ENCODE data around the gene PRPF6. TPM values are rescaled to one million over a fixed set of nuclear protein-coding genes. Genes with fewer than 3 reads are reported as not detected.
A peak's percentile ranks its signal among the peaks of the same experiment; 100 is the strongest.

Gene PRPF6
- total RNA-seq, 1 donor from 2014 or later, result 79.6 TPM

DNA sequence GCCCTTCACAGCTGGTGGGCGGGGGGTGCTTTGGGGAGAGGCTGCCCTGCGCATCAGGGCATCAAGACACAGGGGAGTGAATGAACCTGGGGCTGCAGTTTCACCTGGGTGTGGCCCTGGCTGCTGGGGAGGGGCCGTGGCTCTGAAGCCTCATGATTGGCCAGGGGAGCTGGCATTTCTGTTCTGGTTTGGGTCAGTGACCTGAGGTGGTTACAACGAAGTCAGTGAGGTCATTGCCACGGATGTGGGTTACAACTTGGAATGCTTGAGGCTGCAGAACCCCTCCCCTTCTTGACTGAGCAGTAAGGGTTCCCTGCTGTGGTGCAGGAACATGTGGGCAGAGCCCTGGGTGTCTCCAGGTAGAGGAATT lies 85.0 kb downstream of the PRPF6 start:
- no peak for DNase-seq

GRCh38 chr20:64067005-64067632 lies 86.2 kb downstream of the PRPF6 start:
- no peak for DNase-seq

DNA sequence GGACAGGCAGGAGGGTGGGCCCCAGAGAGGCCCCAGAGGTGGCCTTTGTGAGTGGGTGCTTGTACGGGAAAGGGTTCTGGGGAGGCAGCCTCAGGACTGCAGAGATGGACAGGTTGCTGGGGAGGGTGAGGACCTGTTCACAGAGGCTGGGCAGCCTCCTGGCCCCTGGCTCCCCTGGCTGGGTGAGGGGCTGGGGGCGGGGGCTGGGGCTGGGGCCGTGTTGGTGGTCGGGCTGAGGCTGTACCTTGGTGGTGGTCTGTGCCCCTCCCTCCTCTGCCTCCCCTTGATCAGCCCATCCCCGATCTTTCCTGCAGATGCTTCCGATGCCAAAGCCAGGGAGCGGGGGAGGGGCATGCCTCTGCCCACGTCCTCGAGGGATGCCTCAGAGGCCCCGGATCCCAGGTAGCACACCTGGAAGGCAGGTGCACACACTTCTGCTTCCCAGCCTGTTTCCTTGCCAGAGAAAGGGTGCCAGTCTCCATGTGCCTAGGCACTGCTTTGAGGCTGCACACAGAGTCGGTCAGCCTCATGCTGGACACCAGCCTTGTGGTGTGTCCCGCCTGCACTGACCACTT lies 86.9 kb downstream of the PRPF6 start:
- DNase-seq, result no peak

- DNase-seq, result no peak
Observed at GRCh38 chr20:64068386-64069208, 87.7 kb downstream of the PRPF6 start.

- DNase-seq, result no peak
Observed at GRCh38 chr20:64069209-64069613, 88.3 kb downstream of the PRPF6 start.

DNA sequence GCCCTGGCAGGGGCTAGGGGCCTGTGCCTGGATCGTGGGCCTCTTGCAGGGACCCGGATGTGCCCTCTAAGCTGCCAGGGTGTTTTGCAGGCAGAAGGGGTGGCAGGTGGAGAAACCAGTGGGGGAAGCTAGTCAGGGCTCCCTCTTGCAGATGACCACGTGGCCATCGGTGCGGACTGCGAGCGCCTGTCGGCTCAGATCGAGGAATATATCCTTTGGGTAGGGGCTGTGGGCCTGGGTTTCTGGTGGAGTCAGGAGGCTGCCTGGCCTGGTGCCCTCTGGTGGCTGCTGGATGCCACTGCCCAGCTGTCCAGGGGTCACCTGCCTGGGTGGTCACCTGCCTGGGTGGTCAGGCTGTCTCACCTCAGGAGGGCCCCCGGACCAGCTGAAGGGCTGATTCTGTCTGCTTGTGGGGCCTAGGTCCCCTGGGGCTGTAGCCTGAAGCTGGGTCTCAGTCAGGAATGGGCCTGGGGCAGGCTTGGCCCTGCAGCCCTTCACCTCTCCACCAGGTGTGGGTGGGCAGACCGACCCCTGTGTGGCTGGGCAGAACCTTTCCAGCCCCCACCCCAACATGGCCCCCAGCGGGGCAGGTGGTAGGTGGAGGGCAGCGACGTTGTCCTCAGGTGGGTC lies 88.8 kb downstream of the PRPF6 start:
- DNase-seq, result peak; percentile 68

- no peak for DNase-seq
Observed at GRCh38 chr20:64070244-64070993, 89.5 kb downstream of the PRPF6 start.

GRCh38 chr20:64071341-64072332 lies 90.7 kb downstream of the PRPF6 start:
- DNase-seq, result no peak

DNA sequence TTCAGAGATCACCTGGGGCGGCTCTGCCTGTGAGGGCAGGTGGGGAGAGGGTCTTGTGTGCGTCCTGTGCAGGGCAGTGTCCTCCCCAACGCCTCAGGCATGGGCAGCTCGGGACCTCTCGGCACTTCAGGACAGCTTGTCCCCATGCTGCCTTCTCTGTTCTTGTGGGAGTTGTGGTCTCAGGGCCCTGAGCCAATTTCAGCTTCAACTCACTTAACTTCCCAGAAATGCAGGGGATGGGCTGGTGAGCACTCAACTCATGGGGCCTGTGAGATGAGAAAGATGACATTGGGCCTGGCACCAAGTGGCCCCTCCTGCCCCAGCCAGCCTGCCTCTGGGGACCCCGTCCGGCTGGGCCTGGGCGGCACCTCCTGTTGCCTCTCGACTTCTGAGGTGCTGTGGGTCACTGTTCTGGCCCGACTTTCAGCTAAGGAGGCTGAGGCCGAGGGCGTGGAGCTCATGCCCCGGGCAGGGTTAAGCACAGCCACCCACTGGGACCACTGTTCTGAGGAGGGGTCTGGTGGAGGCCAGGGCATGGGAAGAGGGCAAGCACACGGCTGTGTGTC lies 91.6 kb downstream of the PRPF6 start:
- no peak for DNase-seq

DNA sequence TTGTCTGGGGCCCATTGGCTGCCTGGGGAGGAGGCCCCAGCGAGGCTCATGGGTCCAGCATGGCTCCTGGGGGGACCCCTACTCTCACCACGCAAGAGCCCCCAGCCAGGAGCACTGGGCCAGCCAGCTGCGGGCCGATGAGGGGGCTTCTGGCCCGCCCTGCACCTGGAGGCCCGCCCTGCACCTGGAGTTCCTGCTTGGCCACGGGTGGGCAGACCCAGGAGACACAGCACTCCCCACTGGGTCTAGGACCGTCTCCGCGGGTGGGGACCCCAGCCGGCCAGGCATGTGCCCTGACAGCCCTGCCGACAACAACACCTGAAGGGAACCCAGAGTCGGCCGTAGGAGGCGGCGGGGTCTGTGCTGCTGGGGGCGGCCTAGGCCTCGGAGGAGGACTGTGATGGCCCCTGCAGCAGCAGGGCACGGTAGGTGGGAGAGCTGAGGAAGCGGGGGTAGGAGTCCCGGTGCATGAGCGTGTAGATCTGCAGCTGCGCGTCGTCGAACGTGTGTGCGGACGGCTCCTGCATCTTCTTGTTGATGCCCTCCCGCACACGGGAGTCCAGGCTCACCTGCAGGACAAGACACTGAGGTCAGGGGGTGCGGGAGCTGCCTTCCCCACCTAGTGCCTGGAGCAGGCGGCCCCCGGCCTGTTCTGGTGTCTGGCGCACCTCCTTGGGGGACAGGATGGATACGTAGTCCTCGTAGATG lies 92.7 kb downstream of the PRPF6 start:
- DNase-seq, result no peak

- DNase-seq, result no peak
Observed at GRCh38 chr20:64074184-64074789, 93.4 kb downstream of the PRPF6 start.

DNA sequence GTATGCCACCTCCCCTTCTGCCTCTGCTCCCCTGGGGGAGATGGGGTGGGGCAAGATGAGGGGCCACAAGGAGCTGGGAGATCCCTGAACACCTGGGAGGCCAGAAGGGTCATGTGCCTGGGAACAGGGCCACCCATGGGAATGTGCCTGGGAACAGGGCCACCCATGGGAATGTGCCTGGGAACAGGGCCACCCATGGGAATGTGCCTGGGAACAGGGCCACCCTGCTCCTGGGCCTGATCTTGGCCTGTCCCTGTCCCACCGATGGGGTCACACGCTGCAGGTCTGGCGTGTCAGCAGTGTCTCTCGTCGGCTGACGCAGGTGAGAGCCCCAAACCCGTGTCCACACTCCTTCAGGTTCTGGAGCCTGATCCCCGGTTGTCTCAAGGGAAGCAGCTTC lies 94.0 kb downstream of the PRPF6 start:
- no peak for DNase-seq

GRCh38 chr20:64075556-64075955 lies 94.6 kb downstream of the PRPF6 start:
- no peak for DNase-seq

DNA sequence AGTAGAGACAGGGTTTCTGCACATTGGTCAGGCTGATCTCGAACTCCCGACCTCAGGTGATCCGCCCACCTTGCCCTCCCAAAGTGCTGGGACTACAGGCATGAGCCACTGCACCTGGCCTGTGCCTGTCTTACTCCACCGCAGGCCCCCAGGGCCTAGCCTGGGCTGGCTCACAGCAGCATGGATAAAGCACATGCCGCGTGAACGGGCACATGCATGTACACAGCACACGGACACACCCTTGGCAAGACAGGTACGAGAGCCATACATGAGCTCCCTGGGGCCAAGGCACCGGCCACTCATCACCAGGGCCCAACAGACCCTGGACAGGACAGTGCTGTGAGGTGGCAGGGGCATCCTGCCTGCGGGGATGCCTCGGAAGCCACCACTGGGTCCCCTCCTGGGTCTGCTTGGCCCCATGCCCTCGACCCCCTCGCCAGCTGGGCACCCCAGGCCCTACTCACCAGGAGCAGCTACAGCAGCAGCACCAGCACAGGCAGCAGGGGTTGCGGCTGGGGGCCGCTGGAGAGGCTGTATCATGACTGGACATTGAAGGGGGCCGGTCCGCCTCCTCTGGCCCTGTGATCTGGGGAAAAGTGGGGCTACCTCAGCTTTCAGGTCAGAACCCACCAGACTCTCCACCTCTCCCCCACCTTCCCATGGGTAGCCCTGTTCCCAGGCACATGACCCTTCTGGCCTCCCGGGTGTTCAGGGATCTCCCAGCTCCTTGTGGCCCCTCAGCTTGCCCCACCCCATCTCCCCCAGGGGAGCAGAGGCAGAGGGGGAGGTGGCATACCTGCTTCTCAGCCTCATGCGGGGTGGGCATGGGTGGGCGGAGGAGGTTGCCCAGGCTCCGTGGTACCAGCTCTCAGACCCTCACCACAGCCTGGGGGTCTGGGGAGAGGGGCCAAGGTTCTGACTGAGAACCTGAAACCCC lies 95.4 kb downstream of the PRPF6 start:
- DNase-seq, result no peak

GRCh38 chr20:64077094-64077493 lies 96.2 kb downstream of the PRPF6 start:
- no peak for DNase-seq

- DNase-seq, result no peak
Observed at GRCh38 chr20:64077541-64077875, 96.6 kb downstream of the PRPF6 start.

DNA sequence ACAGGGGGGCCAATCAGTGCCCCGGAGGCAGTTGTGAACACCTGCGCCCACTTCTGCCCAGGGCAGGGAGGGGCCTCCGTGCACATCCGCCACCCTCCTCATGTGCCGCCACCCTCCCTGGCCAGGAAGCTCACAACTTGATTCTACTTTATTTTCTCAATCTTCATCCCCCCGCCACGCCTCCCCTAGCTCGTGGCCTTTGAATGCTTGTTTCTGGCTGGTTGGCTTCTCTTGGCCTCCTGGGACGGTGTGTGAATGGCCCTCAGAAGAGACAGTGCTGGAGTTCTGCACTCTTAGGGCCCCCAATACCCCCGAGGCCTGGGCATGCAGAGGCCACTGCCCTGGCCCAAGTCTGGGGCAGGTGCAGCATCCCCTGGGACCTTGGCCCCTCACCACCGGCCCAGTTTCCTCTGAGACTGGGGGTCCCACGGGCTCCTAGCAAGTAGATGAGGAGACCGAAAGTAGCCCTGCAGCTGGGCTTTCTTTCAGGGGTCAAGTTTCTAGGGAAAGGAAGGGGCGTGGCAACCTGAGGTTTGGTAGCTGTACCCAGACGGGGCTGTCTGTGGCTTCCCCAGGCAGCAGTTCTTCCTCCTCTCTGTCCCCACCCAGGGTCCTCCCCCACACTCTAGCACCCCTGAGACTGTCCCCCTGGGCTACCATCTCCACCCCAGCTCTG lies 97.1 kb downstream of the PRPF6 start:
- no peak for DNase-seq

- DNase-seq, result no peak
Observed at GRCh38 chr20:64078934-64079272, 98.0 kb downstream of the PRPF6 start.

Measured in dermis blood vessel endothelial cell (primary cell).